Lower leg skin (tissue), 3 donors: ENCODE data around the gene CRNKL1.

ENCODE experiments used
- CTCF ChIP-seq, 3 donors: fragments of 450-650 bp; IDR thresholded peaks; one replicate each; pipeline ENCODE4 v1.5.1; 2016; ENCODE audit warnings: antibody characterized with exemption in 3 of 3, mild to moderate bottlenecking in 3 of 3, moderate library complexity in 2 of 3
- POLR2A ChIP-seq, 2 donors: fragments of 450-650 bp; IDR thresholded peaks; one replicate each; pipeline ENCODE4 v1.6.1; 2016 to 2017; ENCODE audit warnings: antibody characterized with exemption in 2 of 2, mild to moderate bottlenecking in 1 of 2, moderate library complexity in 1 of 2

- TF ChIP-seq CTCF (IDR thresholded peaks at IDR 0.05) = no peak
- no peak for TF ChIP-seq POLR2A (IDR thresholded peaks at IDR 0.05)
Observed at GRCh38 chr20:20019123-20019522, 33.1 kb downstream of the CRNKL1 start.
